ENCODE results near the gene TMC6.
"Not testable (repeated sequence)": the region's sequence is repeated elsewhere in the genome, so short reads cannot be mapped to it uniquely, and the experiment has no call there.

TMC6 gene

GRCh38 chr17:78107976-78108725 is 20.4 kb downstream of the TMC6 start:
- DNase-seq, result no peak

DNA sequence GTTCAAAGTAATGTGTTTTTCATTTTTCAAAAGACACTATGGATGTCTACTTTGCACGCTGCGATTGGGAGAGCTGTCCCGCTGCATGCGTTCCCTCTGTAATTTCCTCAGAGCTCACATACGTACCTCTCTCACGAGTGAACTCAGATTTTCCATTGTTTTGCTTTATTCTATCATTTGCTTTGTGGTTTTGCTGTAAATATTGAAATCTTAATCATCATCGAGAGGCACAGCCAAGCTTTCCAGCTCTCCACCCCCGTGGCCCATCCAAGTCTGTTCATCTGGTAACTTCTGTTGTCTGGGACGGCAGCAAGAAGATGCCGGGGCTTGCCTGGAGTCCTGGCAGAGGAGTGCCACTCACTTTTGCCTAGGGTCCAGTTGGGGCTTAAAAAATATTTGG is 21.1 kb downstream of the TMC6 start:
- DNase-seq, result no peak

DNA sequence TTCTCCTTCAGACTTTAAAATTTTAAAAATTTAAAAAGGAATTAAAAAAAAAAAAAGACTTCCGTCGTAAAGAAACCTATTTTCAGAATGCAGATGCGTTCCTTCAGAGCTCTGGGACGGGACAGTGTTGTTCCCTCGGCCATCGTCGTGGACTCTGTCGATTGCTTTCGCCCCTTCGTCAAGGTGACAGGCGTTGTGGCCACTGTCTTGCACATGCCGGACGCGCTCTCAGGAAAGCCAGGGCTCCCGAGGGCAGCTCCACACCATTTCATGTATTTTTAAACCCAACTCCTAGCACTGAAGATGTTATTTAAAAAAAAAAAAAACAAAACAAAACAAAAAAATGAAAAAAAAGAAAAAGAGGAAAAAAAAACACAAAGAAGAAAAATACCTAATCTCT is 22.3 kb downstream of the TMC6 start:
- no peak for DNase-seq

DNA sequence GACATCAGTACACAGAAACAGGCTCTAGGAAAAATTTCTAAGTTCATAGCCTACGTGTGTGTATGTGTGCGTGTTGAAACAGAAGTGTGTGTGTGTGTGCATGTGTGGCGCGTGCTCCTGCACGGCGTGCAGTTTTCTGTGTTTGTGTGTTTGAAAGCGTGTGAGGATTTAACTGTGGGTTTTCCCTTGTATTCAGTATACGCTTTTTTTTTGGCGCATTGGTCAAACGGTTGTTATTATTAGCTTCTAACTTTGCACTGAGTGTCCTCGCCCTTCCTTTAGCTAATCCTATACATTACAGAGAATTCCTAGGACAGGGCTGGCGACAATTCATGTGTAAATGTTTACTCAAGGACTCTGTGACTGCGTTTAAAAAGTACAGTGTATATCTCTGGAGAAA is 23.0 kb downstream of the TMC6 start:
- DNase-seq, result no peak

DNA sequence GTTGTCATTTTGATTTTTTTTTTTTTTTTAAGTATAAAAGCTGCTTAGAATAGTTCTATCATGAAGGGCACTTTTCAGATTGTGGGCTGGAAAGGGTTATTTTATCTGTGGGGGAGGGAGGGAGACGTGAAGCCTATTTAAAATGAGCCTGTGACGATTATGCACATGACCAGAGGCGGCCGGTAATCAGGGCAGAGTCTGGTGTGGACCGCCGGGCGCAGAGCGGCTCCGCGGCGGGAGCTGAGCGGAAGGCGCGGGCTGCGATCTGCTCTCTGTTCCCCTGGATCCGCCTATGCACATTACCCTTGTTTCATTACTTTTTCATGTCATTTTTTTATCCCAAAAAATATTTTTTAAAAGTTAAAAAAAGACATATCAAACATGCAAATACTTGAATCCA is 23.5 kb downstream of the TMC6 start:
- DNase-seq, result no peak

DNA sequence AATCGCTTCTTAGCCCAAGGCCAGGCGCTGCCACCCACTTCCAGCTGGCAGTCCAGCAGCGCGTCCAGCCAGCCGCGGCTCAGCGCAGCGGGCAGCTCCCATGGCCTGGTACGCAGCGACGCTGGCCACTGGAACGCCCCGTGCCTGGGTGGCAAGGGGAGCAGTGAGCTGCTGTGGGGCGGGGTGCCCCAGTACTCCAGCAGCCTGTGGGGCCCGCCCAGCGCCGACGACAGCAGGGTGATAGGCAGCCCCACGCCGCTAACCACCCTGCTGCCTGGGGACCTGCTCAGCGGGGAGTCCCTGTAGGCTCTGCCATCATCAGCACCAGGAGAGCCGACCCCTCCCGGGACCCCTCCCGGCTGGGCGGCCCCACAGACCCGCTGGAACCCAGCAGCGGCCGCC is 24.0 kb downstream of the TMC6 start:
- no peak for DNase-seq

GRCh38 chr17:78103311-78103710 is 25.2 kb downstream of the TMC6 start:
- no peak for DNase-seq

DNA sequence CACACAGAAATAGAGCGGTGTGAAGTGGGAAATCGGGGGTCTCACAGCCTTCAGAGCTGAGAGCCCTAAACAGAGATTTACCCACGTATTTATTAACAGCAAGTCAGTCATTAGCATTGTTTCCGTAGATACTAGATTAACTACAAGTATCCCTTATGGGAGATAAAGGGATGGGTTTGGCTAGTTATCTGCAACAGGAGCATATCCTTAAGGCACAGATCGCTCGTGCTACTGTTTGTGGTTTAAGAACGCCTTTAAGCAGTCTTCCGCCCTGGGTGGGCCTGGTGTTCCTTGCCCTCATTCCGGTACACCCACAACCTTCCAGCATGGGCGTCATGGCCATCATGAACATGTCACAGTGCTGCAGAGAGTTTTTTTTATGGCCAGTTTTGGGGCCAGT is 27.0 kb downstream of the TMC6 start:
- no peak for DNase-seq

DNA sequence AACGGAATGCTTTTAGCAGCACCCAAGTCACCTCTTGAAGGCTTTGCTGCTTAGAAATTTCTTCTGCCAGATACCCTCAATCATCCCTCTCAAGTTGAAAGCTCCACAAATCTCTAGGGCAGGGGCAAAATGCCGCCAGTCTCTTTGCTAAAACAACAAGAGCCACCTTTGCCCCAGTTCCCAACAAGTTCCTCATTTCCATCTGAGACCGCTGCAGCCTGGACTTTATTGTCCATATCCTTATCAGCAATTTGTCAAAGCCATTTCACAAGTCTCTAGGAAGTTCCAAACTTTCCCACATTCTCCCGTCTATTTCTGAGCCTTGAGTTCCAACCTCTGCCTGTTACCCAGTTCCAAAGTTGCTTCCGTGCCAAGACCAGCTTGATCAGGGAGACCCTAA is 27.4 kb downstream of the TMC6 start:
- DNase-seq, result no peak

DNA sequence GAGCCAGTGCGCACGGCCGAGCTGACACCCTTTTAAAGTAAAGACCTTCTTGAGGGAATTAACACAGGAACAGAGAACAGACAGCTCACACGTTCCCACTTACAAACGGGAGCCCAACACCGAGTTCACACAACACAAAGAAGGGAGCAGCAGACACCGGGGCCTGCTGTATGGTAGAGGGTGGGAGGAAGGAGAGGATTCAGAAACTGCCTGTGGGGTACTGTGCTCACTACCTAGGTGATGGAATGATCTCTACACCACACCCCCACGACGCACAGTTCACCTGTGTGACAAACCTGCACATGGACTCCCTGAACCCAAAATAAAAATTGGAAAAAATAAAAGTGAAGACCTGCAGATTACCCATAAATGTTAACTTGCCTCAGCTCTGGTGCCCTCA is 32.5 kb downstream of the TMC6 start:
- no peak for DNase-seq

- DNase-seq, result no peak
Measured at GRCh38 chr17:78095035-78095434, 33.5 kb downstream of the TMC6 start.

GRCh38 chr17:78092794-78093324 is 35.7 kb downstream of the TMC6 start:
- no peak for DNase-seq

DNA sequence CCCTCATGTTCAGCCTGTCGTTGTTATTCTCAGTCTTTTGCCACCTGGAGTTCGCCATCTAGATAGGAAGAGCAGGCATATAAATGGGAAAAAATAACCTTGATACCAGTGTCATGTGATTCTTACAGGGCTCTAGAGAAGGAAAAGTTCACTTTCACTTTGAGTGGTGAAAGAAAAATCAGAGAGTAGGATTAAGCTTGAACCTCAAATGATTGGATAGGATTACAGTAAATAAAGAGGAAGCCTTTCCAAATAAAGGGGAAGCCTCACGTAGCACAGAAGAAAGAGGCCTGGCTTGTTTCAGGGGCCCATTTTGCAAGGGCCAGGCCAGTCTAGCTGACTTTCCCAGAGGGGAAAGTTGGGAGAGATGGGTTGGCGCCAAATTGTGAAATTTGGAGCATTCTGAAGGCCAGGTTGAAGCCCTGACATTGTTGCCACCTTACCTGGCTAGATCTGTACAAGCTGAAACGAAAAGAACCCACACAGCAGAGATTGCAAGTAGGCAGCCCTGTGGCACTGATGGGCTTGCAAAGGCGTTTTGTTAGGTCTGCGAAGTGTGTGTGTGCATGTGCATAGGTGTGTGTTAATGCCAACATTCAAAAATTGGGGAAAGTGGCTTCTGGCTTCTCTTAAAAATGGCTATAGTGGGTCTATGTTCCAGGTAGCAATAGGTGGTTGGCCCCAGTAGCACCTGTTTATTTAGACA is 38.8 kb downstream of the TMC6 start:
- DNase-seq, result no peak

DNA sequence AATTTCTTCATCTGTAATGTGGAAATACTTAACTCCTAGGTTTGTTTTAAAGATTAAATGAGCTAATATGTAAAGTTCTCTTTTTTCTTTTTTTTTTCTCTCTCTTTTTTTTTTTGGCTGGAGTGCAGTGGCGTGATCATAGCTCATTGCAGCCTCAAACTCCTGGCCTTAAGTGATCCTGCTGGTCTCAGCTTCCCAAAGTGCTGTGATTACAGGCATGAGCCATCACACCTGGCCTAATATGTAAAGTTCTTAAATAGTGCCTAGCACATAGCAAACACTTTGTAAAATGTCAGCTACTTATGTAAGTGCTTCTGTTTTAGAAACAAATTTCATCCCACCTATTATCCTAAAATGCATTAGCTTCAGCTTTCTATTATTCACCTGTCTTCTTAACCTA is 40.0 kb downstream of the TMC6 start:
- DNase-seq, result no peak

DNA sequence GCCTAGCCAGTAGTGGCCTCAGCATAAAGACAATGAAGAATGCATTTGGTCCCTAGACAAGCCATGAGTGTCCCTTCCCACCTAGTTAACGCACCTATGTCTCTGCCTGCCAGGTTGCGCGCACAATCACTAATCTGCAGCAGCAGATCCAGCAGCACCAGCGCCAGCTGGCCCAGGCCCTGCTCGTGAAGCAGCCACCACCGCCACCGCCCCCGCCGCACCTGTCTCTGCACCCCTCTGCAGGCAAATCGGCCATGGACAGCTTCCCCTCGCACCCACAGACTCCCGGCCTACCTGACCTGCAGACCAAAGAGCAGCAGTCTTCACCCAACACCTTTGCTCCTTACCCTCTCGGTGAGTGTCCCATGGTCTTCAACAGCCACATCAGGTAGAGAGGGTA is 41.8 kb downstream of the TMC6 start:
- DNase-seq, result no peak

- DNase-seq, result no peak
Measured at GRCh38 chr17:78082988-78083387, 45.6 kb downstream of the TMC6 start.

DNA sequence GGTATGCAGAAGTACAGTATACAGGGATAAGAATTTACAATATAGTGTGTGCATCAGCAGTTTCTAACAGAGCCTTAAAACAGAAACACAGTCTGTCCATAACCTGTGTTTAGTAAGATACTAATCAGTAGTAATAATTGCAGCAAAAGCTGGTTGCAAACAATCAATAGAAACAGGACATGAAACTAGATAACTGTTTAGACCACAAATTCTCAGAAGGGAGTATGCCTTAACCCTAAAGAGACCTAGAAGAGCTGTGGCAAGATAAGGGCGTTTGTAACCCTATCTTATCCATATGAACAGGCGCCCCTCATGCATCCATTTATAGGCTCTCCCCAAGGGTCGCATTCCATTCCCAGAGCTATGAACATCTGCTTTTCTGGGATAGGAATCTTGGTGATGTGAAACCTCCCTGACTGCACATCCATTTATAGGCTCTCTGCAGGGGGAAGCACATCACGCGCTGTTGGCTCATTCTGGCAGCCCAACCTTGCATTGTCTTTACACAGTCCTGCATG is 46.1 kb downstream of the TMC6 start:
- not testable (repeated sequence) for DNase-seq

DNA sequence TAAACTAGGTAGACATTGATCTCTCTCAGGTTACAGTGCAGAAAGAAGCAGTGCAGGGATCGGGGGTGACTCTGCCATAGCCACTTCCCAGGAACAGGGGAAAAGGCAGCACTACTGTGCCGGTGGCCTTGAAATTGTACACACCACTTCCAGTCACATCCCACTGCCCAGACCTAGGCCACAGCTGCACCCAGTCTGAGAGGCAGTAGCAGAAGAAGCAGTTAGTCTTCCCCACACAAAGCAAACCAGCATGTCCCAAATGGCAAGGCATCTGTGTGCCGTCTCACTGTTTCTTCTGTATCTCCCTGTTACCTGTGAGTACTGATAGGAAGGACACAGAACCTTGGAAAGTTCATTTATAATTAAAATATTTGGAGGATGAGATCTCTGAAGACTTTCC is 47.0 kb downstream of the TMC6 start:
- DNase-seq, result no peak

DNA sequence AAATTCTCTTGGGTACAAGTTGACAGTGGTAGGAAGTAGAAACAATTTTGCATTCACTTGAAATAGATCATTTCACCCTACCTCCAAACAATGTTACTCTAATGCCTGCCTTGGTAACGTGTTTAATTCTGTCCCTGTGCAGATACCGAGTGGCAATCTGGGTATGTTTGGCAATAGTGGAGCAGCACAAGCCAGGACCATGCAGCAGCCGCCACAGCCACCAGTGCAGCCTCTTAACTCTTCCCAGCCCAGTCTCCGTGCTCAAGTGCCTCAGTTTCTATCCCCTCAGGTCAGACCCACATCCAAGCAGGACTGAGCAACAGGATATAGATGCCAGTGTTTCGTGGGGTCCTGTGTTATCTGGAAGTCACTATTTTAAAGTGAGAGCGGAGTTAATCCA is 49.3 kb downstream of the TMC6 start:
- no peak for DNase-seq

DNA sequence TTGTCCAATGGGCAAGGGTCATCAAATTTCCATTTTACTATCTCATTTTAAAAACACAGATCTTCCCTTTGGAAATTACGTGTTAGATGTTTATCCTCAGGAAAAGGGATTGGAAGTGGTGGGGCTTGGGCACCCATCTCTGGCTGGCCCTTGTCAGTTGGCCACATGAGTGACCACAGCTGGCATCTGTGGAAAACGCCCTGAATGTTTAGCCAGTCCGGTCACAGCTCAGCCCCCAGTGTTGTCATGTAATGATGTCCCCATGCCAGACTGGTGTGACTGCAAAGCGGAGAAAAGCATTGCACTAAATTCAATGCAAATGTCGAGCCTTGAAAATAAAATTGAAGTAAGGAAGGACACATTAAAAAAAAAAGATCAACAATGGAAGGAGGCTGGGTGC is 53.0 kb downstream of the TMC6 start:
- DNase-seq, result no peak

GRCh38 chr17:78075011-78075410 is 53.5 kb downstream of the TMC6 start:
- DNase-seq, result no peak

DNA sequence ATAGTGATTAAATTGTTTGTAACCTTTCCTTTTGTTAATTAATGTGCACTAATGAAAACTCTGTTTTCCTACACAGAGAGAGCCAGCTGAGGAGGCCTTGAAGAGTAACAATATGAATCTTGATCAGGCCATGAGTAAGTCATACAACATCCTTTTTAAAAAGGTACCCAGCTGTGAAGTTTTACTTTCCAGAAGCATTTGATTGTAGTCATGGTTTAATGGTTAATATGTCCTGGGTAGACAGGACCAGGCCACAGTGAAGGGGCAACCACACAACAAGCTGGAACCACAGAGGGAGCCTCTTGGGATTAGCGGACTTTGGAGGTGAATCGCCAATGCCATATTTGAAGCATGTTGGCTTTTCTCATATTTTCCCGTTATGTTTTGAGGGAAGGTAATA is 55.6 kb downstream of the TMC6 start:
- DNase-seq, result no peak

DNA sequence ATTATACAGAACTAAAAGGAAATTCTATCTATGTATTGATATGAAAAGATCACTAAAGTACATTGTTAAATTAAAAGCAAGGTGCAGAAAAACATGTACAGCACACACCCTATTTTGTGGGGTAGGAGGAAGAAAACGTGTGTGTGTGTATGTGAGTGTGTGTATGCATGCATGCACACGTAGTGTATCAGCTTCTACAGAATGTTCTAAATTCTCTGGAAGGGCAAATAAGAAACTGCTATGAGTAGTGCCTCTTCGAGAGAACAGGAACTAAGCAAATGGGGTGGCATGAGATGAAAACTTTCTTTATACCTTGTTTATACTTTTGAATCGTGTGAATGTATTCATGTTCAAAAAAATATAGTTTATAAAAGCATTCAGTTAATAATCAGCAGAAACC is 58.9 kb downstream of the TMC6 start:
- DNase-seq, result no peak

GRCh38 chr17:78066976-78067375 is 61.6 kb downstream of the TMC6 start:
- not testable (repeated sequence) for DNase-seq

Data from stimulated activated CD8-positive, alpha-beta memory T cell treated with anti-CD3 and anti-CD28 coated beads, Interleukin-4, amount 100 ng/mL, for 48 hours (primary cell).